H1 (cell line): ENCODE data around the gene NONO. TPM values are rescaled to one million over a fixed set of nuclear protein-coding genes. Genes with fewer than 3 reads are reported as not detected.

Source experiments
- ATF2 ChIP-seq: IDR thresholded peaks from 2 replicates; pipeline ENCODE4 v1.6.1; 2012; ENCODE audit warnings: low read length, inconsistent platforms
- BACH1 ChIP-seq: IDR thresholded peaks from 2 replicates; pipeline ENCODE4 v1.6.1; 2012; ENCODE audit warnings: low read length, improper control_type of control experiment
- CTCF ChIP-seq, 3 experiments: IDR thresholded peaks; 1 replicate in 2 of 3; 2 replicates in 1 of 3; pipeline versions ENCODE4 v1.5.1 to v1.6.1; 2011; ENCODE audit warnings: low read length in 3 of 3, mild to moderate bottlenecking in 3 of 3, inconsistent platforms in 2 of 3, low read depth in 1 of 3, moderate library complexity in 1 of 3; ENCODE audit not compliant: insufficient read depth in 1 of 3; ENCODE audit errors: control extremely low read depth in 1 of 3
- EZH2 ChIP-seq: fragments of 200-600 bp; sonication (generic); IDR thresholded peaks from 2 replicates; pipeline ENCODE4 v1.7.1; 2012; ENCODE audit warnings: low read depth, mild to moderate bottlenecking, moderate library complexity, low read length, inconsistent platforms; ENCODE audit not compliant: severe bottlenecking
- GTF2F1 ChIP-seq: IDR thresholded peaks from 2 replicates; pipeline ENCODE4 v1.6.1; 2012; ENCODE audit warnings: low read depth, low read length, improper control_type of control experiment, borderline replicate concordance
- HDAC2 ChIP-seq, 2 experiments: fragments of 300-600 bp in 1 of 2; sonication (generic) in 1 of 2; IDR thresholded peaks; 2 replicates each; pipeline ENCODE4 v1.6.1; 2011 to 2012; ENCODE audit warnings: low read depth in 2 of 2, low read length in 2 of 2, mild to moderate bottlenecking in 2 of 2, moderate library complexity in 2 of 2, borderline replicate concordance in 1 of 2, inconsistent platforms in 1 of 2
- HDAC6 ChIP-seq: IDR thresholded peaks from one replicate; pipeline ENCODE4 v1.7.1; 2012; ENCODE audit warnings: low read depth, mild to moderate bottlenecking, inconsistent platforms, low read length, moderate library complexity
- JUND ChIP-seq: IDR thresholded peaks from 2 replicates; pipeline ENCODE4 v1.6.1; 2011; ENCODE audit warnings: mild to moderate bottlenecking, improper control_type of control experiment, low read length
- KDM1A ChIP-seq: fragments of 200-600, 300-600 bp; sonication (generic); IDR thresholded peaks from 2 replicates; pipeline ENCODE4 v1.7.1; 2016; ENCODE audit warnings: mild to moderate bottlenecking, low read length, borderline replicate concordance
- KDM5A ChIP-seq: fragments of 200-600 bp; IDR thresholded peaks from 2 replicates; pipeline ENCODE4 v1.7.1; 2012; ENCODE audit warnings: mild to moderate bottlenecking, low read length, inconsistent platforms, mixed read lengths
- MAX ChIP-seq: IDR thresholded peaks from 2 replicates; pipeline ENCODE4 v1.6.1; 2012; ENCODE audit warnings: inconsistent platforms
- NRF1 ChIP-seq: IDR thresholded peaks from 2 replicates; pipeline ENCODE4 v1.6.1; 2011; ENCODE audit warnings: mild to moderate bottlenecking, low read depth, low read length, improper control_type of control experiment
- PHF8 ChIP-seq: fragments of 200-600 bp; sonication (generic); conservative IDR thresholded peaks from 2 replicates; pipeline ENCODE4 v1.7.1; 2012; ENCODE audit warnings: low read depth, mild to moderate bottlenecking, inconsistent platforms, low read length, moderate library complexity
- POU5F1 ChIP-seq: IDR thresholded peaks from 2 replicates; pipeline ENCODE4 v1.6.1; 2011; ENCODE audit warnings: low read depth, mild to moderate bottlenecking, low read length, moderate library complexity
- RAD21 ChIP-seq, 2 experiments: IDR thresholded peaks in 1 of 2; conservative IDR thresholded peaks in 1 of 2; 2 replicates each; pipeline ENCODE4 v1.6.1; 2011; ENCODE audit warnings: low read depth in 2 of 2, low read length in 2 of 2, improper control_type of control experiment in 1 of 2, inconsistent platforms in 1 of 2, mild to moderate bottlenecking in 1 of 2, moderate library complexity in 1 of 2
- SIN3A ChIP-seq, 2 experiments: IDR thresholded peaks in 1 of 2; conservative IDR thresholded peaks in 1 of 2; 2 replicates each; pipeline ENCODE4 v1.6.1; 2011 to 2012; ENCODE audit warnings: low read length in 2 of 2, improper control_type of control experiment in 1 of 2, low read depth in 1 of 2, mild to moderate bottlenecking in 1 of 2
- SRF ChIP-seq: IDR thresholded peaks from 2 replicates; pipeline ENCODE4 v1.6.1; 2011; ENCODE audit warnings: mild to moderate bottlenecking, low read depth, low read length, moderate library complexity
- YY1 ChIP-seq: IDR thresholded peaks from 2 replicates; pipeline ENCODE4 v1.6.1; 2011; ENCODE audit warnings: low read depth, mild to moderate bottlenecking, low read length
- polyA plus RNA-seq, 7 experiments: library from polyadenylated mRNA; depleted of rRNA in 3 of 7; stranded (reverse) in 5 of 7; unstranded in 2 of 7; fragments of >200 nt in 5 of 7; fragments of 200-250 nt in 2 of 7; gene quantifications; 1 replicate in 5 of 7; 2 replicates in 1 of 7; 4 replicates in 1 of 7; pipeline versions ENCODE4 v1.2.1 to v1.2.3, GENCODE V29; 2011 to 2013; ENCODE audit warnings: missing spikeins in 2 of 7, mixed read lengths in 2 of 7
- total RNA-seq: library from RNA; stranded (reverse); fragmentation: NEBNext Ultra II Directional; extraction: Animal tissue kit (Norgen Biotek cat#: 25700); gene quantifications from 2 replicates; pipeline ENCODE4 v1.2.1, GENCODE V29; 2021

Gene NONO
- total and polyA plus RNA-seq, 2 of the 8 experiments (the other 6 are each of a cell fraction or from before 2014, with no cell fraction given) = 641 to 728 TPM

- TF ChIP-seq PHF8 = peak; percentile 73
- no peak for TF ChIP-seq ATF2
- TF ChIP-seq EZH2 = no peak
- TF ChIP-seq KDM1A = no peak
- no peak for TF ChIP-seq KDM5A
- TF ChIP-seq HDAC2 (IDR thresholded peaks at IDR 0.05; ENCODE audit: borderline replicate concordance in 1 of 2, low read depth in 2 of 2, low read length in 2 of 2) = no peak
- no peak for TF ChIP-seq JUND
- TF ChIP-seq RAD21 (IDR thresholded peaks at IDR 0.05 in 1 of 2, conservative IDR thresholded peaks at IDR 0.05 in 1 of 2; ENCODE audit: low read depth in 2 of 2, low read length in 2 of 2) = no peak
- no peak for TF ChIP-seq POU5F1
- TF ChIP-seq BACH1 = no peak
- TF ChIP-seq HDAC6 = no peak
- peak; percentile 36 for TF ChIP-seq NRF1
- TF ChIP-seq YY1 = peak; percentile 64; the same call in 1 of the 2 replicates
- no peak for TF ChIP-seq SRF
- TF ChIP-seq GTF2F1 = peak; percentile 23; the same call in 1 of the 2 replicates
- 0 out of 2 replicates have a peak, but pooled peaks have one; percentile 11 for TF ChIP-seq MAX
- TF ChIP-seq SIN3A (conservative IDR thresholded peaks at IDR 0.05 in 1 of 2, IDR thresholded peaks at IDR 0.05 in 1 of 2; ENCODE audit: low read depth in 1 of 2, low read length in 2 of 2) = peak in 1 of 2 experiments; percentile 42; a peak in 1 of 4 replicates
- peak in 1 of 3 experiments; percentile 3; a peak in 1 of 4 replicates for TF ChIP-seq CTCF (IDR thresholded peaks at IDR 0.05; ENCODE audit: control extremely low read depth in 1 of 3, insufficient read depth in 1 of 3, low read depth in 1 of 3, low read length in 3 of 3)
These were observed at the start of gene NONO (continued) for GRCh38 chrX:71283403-71284143.
